Activated naive CD4-positive, alpha-beta T cell treated with anti-CD3 and anti-CD28 coated beads for 36 hours (primary cell): Measurements from ENCODE around the gene SSH3. TPM values are rescaled to one million over a fixed set of nuclear protein-coding genes. Genes with fewer than 3 reads are reported as not detected.
"Not testable (repeated sequence)": the region's sequence is repeated elsewhere in the genome, so short reads cannot be mapped to it uniquely, and the experiment has no call there.

Source experiments
- CTCF ChIA-PET: fragments of 350-600 bp; sonication (Branson Sonifier 250); formaldehyde crosslinking; loops from one replicate; lab custom pipeline; 2021; ENCODE audit warnings: antibody characterized with exemption; lab: Charles Lee
- DNase-seq: peaks from one replicate; pipeline ENCODE4 v3.0.0-alpha.2; 2020
- H3K27ac Mint-ChIP-seq: one replicate; pipeline ENCODE4 v1.8.0; 2021; ENCODE audit warnings: mild to moderate bottlenecking, mixed read lengths
- H3K27me3 Mint-ChIP-seq: one replicate; pipeline ENCODE4 v1.8.0; 2021; ENCODE audit warnings: low read depth, mixed read lengths
- H3K36me3 Mint-ChIP-seq: one replicate; pipeline ENCODE4 v1.8.0; 2021; ENCODE audit warnings: low read depth, mixed read lengths
- H3K4me1 Mint-ChIP-seq: one replicate; pipeline ENCODE4 v1.8.0; 2021; ENCODE audit warnings: low read depth, mixed read lengths
- H3K4me3 Mint-ChIP-seq: one replicate; pipeline ENCODE4 v1.8.0; 2021; ENCODE audit warnings: mild to moderate bottlenecking, moderate library complexity, mixed read lengths
- H3K9me3 Mint-ChIP-seq: one replicate; pipeline ENCODE4 v1.8.0; 2021; ENCODE audit warnings: mixed read lengths
- intact Hi-C: fragments of 100-400 bp; cut with micrococcal nuclease; formaldehyde crosslinking; loops from one replicate; pipeline ENCODE4 v1.15.1; 2023
- total RNA-seq, 2 experiments: library from RNA; stranded (reverse); gene quantifications; one replicate each; pipeline ENCODE4 v1.2.3, GENCODE V29; 2021

Gene SSH3
- total RNA-seq, 2 experiments from 2014 or later = 4.1 to 5.4 TPM

- Mint-ChIP-seq H3K4me1 (peaks cover 28% of the 10 kb centered on the region), H3K9me3 (no peaks in the 10 kb centered on the region), H3K27me3 (no peaks in the 10 kb centered on the region), H3K36me3 (no peaks in the 10 kb centered on the region), H3K4me3 (no peak overlapping the region), H3K27ac (peak overlapping the region; percentile 77)
- peak; percentile 42 for DNase-seq
- CTCF ChIA-PET = interaction anchor here (0.6 to 7.3 kb wide), 4 partner anchors 32 to 68 kb away, joined by 4 to 108 read pairs (median 16); partner anchors contain the start of gene POLD4
- intact Hi-C loops = no loop called here
These were observed 9.1 kb downstream of the SSH3 start for GRCh38 chr11:67312187-67313021.

DNA sequence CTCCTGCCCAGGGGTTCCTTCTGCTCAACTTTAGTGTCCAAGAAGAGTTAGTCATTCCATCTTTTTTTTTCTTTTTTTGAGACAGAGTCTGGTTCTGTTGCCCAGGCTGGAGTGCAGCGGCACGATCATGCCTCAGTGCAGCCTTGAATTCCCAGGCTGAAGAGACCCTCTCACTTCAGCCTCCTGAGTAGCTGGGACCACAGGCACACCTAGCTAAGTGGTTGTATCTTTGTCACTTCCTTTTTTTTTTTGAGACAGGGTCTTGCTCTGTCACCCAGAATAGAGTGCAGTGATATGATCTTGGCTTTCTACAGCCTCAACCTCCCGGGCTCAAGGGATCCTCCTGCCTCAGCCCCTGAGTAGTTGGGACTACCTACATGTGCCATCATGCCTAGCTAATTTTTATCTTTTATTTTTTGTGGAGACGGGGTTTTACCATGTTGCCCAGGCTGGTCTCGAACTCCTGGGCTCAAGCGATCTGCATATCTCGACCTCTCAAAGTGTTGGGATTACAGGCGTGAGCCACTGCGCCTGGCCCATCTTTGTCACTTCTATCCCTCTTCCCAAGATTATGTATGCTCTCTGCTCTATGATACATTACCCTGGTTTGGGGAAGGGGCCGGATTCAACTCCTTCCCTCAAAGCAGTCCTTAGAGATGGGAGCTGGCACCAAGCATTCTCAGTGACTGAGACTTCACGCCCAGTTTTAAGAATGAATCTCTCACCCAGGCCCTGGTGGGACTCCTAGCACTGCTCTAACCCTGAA, 10.0 kb downstream of the SSH3 start:
- CTCF ChIA-PET = interaction anchor here (0.6 to 7.3 kb wide), 5 partner anchors 31 to 69 kb away, joined by 4 to 108 read pairs (median 5); partner anchors contain the start of gene POLD4
- DNase-seq = no peak
- Mint-ChIP-seq H3K4me1 (peaks cover 31% of the 10 kb centered on the region), H3K4me3 (no peak overlapping the region), H3K27me3 (no peaks in the 10 kb centered on the region), H3K36me3 (no peaks in the 10 kb centered on the region), H3K27ac (peak overlapping the region; percentile 37), H3K9me3 (no peaks in the 10 kb centered on the region)
- intact Hi-C loops = no loop called here

GRCh38 chr11:67314218-67314617, 10.9 kb downstream of the SSH3 start:
- CTCF ChIA-PET = interaction anchor here (0.7 to 7.3 kb wide), 5 partner anchors 38 to 136 kb away, joined by 3 to 108 read pairs (median 5); partner anchors contain the start of gene POLD4
- Mint-ChIP-seq H3K27ac (no peak overlapping the region), H3K4me3 (no peak overlapping the region), H3K36me3 (no peaks in the 10 kb centered on the region), H3K9me3 (no peaks in the 10 kb centered on the region), H3K4me1 (peaks cover 37% of the 10 kb centered on the region), H3K27me3 (no peaks in the 10 kb centered on the region)
- DNase-seq = no peak
- intact Hi-C loops = no loop called here

DNA sequence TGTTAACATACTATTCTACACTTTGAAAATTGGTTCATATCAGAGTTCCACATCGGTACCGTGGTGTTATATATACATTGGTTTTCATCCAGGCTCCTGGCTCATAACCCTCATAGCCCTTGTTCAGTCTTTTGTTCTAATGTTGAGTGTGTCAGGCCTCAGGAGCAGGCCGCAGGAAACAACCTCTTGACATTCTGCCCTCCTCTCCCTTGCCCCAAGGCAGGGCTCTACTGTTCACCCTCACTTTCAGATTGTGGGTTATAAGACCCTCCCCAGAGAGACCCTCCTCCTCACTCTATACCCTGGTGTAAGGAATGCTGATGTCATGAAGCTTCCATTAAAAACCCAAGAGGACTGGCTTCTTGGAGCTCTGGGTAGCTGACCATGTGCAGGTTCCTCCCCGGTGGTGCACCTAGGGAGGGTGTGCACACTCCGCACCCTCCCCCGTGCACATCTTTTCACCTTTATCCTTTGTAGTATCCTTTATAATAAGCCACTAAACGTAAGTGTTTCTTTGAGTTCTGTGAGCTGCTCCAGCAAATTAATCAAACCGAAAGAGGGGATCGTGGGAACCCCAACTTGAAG, 12.1 kb downstream of the SSH3 start:
- intact Hi-C loops = loop anchor here (5.0 kb wide), 1 partner anchor 358 kb away; the partner anchor contains the start of gene PC
- Mint-ChIP-seq H3K27ac (no peak overlapping the region), H3K36me3 (no peaks in the 10 kb centered on the region), H3K27me3 (no peaks in the 10 kb centered on the region), H3K4me1 (peaks cover 37% of the 10 kb centered on the region), H3K9me3 (no peaks in the 10 kb centered on the region), H3K4me3 (peak overlapping the region; percentile 32)
- CTCF ChIA-PET = interaction anchor here (0.6 to 7.3 kb wide), 3 partner anchors 37 to 199 kb away, joined by 4 to 108 read pairs (median 27); partner anchors contain the start of gene POLD4
- DNase-seq = no peak

GRCh38 chr11:67316882-67317204, 13.5 kb downstream of the SSH3 start:
- Mint-ChIP-seq H3K27ac (peak overlapping the region; percentile 97), H3K36me3 (no peaks in the 10 kb centered on the region), H3K4me1 (peaks cover 28% of the 10 kb centered on the region), H3K9me3 (no peaks in the 10 kb centered on the region), H3K4me3 (peak overlapping the region; percentile 92), H3K27me3 (no peaks in the 10 kb centered on the region)
- DNase-seq = no peak
- CTCF ChIA-PET = interaction anchor here (0.7 to 7.3 kb wide), 18 partner anchors 14 to 289 kb away, joined by 3 to 108 read pairs (median 5); partner anchors contain the start of genes ANKRD13D, GRK2, POLD4 and SSH3
- intact Hi-C loops = loop anchor here (1.0 to 5.0 kb wide), 10 partner anchors 28 to 360 kb away; partner anchors contain the start of genes GRK2, KDM2A and PC

DNA sequence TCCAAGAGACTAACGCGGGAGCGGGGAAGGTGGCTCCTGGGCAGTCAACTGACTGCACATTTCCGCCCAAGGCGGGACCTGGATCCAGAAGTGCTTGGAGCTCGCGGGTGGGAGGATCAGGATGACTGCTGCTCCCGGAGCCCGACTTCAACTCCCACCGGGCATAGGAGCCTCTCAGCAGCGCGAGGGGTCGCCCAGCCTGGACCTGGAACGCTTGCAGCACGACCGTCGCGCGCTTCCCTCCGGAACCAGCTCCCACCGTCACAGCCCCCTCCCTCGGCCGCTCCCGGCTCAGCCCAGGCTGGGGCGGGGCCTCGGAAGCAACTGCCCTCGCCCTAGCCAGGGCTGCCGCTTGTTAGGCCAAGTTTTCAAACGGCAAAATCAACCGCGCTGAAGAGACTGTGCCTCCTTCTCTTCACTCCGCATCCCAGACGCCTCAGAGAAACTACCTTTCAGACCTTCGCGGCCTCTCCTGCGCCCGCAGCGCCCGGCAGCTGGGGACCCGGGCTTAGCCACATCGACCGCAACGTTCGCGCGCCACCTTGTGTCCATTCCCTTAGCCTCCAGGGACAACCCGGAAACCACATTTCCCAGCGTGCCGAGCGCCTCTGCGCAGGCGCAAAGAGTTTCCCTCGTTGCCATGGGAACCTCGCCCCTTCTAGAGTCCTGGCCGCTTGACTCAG, 14.0 kb downstream of the SSH3 start:
- peaks cover 23% of the 10 kb centered on the region for H3K4me1 Mint-ChIP-seq
- CTCF ChIA-PET = interaction anchor here (0.6 to 7.3 kb wide), 21 partner anchors 15 to 235 kb away, joined by 3 to 108 read pairs (median 5); partner anchors contain the start of genes ANKRD13D, GRK2, POLD4 and SSH3
- H3K9me3 Mint-ChIP-seq = no peaks in the 10 kb centered on the region
- H3K4me3 Mint-ChIP-seq = peak overlapping the region; percentile 92
- peak overlapping the region; percentile 97 for H3K27ac Mint-ChIP-seq
- intact Hi-C loops = loop anchor here (1.0 to 5.0 kb wide), 10 partner anchors 27 to 360 kb away; partner anchors contain the start of genes GRK2, KDM2A and PC
- DNase-seq = peak; percentile 99
- no peaks in the 10 kb centered on the region for H3K36me3 Mint-ChIP-seq
- H3K27me3 Mint-ChIP-seq = no peaks in the 10 kb centered on the region

DNA sequence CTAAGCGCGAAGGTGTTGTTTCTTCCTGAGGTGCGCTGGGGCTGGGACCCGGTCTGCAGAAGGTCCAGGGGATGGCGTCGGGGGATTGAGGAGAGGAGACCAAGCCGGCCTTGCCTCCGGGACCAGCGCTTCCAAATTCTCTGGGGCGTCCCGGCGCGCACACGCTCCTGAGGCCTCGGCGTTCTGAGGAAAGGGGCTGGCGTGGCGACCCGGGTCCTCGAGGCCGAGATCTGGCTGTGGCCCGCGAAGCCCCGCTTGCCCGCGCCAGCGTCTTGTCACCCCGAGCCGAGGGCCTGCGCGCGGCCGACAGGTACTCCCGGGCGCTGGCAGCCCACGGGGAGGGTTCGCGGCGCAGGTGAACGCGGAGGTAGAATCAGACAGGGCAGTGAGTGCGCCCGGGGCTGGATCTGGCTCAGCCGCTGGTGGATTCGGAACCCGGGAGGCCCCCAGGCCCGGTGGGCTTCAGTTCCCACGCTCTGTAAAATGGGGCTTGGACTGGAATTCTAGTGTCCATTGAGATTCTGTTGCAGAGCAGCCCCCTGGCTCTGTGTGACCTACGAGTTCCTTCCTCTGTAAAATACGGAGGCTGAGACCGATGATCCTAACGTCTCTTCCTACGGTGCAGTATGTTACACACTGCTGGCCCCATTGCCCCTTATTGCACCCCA, 14.7 kb downstream of the SSH3 start:
- DNase-seq = peak; percentile 23
- Mint-ChIP-seq H3K9me3 (no peaks in the 10 kb centered on the region), H3K27ac (peak overlapping the region; percentile 97), H3K4me1 (peaks cover 16% of the 10 kb centered on the region), H3K4me3 (peak overlapping the region; percentile 92), H3K36me3 (no peaks in the 10 kb centered on the region), H3K27me3 (no peaks in the 10 kb centered on the region)
- intact Hi-C loops = loop anchor here (1.0 to 5.0 kb wide), 10 partner anchors 27 to 361 kb away; partner anchors contain the start of genes GRK2, KDM2A and PC
- CTCF ChIA-PET = interaction anchor here (0.7 to 7.3 kb wide), 19 partner anchors 15 to 285 kb away, joined by 3 to 108 read pairs (median 4); partner anchors contain the start of genes GRK2, POLD4 and SSH3

GRCh38 chr11:67318876-67319275, 15.5 kb downstream of the SSH3 start:
- CTCF ChIA-PET = interaction anchor here (0.6 to 7.3 kb wide), 7 partner anchors 37 to 286 kb away, joined by 3 to 108 read pairs (median 3); no protein-coding TSS in a partner anchor
- not testable (repeated sequence) for H3K27ac Mint-ChIP-seq, H3K9me3 Mint-ChIP-seq, DNase-seq, H3K36me3 Mint-ChIP-seq, H3K27me3 Mint-ChIP-seq
- H3K4me1 Mint-ChIP-seq = peaks cover 10% of the 10 kb centered on the region
- intact Hi-C loops = loop anchor here (5.0 kb wide), 1 partner anchor 362 kb away; the partner anchor contains the start of gene PC
- peak overlapping the region; percentile 92 for H3K4me3 Mint-ChIP-seq

DNA sequence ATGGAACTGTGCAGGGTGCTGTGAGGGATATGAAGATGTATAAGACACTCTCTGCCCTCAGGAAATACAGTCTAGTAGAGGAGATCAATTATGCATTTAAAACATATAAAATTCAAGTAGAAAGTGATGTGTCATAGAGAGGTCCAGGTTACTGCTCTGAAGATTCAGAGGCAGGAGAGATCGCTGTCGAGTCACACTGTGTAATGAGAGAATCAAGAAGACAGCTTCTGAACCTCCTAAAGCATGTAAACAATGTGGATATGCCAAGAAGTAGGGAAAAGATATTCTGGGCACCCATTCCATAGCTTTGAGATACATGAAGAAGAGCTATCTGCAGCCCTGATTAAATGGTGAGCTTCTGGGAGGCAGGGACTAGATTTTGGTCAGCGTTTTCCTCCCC, 16.7 kb downstream of the SSH3 start:
- Mint-ChIP-seq H3K27ac (no peak overlapping the region), H3K36me3 (no peaks in the 10 kb centered on the region), H3K4me1 (peaks cover 8% of the 10 kb centered on the region), H3K4me3 (no peak overlapping the region), H3K27me3 (no peaks in the 10 kb centered on the region), H3K9me3 (no peaks in the 10 kb centered on the region)
- intact Hi-C loops = no loop called here
- CTCF ChIA-PET = interaction anchor here (0.8 to 7.3 kb wide), 7 partner anchors 13 to 194 kb away, joined by 3 to 108 read pairs (median 9); partner anchors contain the start of gene RAD9A
- no peak for DNase-seq

GRCh38 chr11:67320691-67321090, 17.4 kb downstream of the SSH3 start:
- Mint-ChIP-seq H3K4me3 (no peak overlapping the region), H3K36me3 (no peaks in the 10 kb centered on the region), H3K27ac (no peak overlapping the region), H3K9me3 (no peaks in the 10 kb centered on the region), H3K4me1 (peaks cover 8% of the 10 kb centered on the region), H3K27me3 (no peaks in the 10 kb centered on the region)
- DNase-seq = no peak
- intact Hi-C loops = no loop called here
- CTCF ChIA-PET = interaction anchor here (0.8 to 5.0 kb wide), 7 partner anchors 12 to 194 kb away, joined by 3 to 43 read pairs (median 9); partner anchors contain the start of gene RAD9A
